Fibroblast of gingiva (primary cell): ENCODE data around the gene FNIP2.
"Not testable (repeated sequence)": the region's sequence is repeated elsewhere in the genome, so short reads cannot be mapped to it uniquely, and the experiment has no call there.

ENCODE experiments used
- DNase-seq: peaks from one replicate; pipeline ENCODE4 v3.0.0-alpha.2; 2011; ENCODE audit warnings: low read depth

Gene FNIP2

DNA sequence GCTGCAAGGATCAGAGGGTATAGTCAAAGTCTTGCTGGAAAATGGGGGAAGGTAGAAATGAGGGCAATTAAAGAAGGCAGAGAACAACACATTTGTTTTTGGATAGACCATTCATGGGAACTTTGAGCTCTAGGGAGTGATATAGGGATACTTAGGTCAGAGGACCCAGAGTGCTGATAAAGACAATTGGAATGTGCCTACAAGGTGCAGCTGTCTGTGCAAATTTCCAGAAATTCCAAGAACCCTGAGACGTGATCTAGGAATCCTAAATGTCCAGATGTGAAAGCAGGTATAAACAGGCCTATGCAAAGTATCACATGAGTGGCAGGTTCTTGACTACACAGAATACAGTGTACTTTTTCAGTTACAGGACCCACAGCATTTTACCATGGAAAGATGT lies 24.2 kb downstream of the FNIP2 start:
- no peak for DNase-seq

DNA sequence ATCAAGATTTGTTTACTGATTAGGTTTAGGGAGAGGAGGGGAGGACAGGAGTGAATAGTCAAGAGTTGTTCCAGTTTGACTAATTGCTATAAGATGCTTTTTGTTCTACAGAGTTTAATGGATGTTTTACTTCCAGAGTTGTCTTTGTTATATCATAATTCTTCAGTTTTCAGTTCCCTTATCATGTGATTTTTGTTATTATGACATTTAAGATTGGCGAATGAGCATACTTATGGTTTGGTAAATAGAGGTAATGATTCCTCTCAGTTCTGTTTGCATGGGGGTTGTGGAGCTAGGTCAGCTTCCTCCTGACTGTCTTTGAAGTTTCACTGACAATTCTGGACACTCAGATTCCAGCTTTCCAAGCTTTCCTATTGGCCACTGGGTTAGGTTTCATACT lies 24.6 kb downstream of the FNIP2 start:
- not testable (repeated sequence) for DNase-seq

DNA sequence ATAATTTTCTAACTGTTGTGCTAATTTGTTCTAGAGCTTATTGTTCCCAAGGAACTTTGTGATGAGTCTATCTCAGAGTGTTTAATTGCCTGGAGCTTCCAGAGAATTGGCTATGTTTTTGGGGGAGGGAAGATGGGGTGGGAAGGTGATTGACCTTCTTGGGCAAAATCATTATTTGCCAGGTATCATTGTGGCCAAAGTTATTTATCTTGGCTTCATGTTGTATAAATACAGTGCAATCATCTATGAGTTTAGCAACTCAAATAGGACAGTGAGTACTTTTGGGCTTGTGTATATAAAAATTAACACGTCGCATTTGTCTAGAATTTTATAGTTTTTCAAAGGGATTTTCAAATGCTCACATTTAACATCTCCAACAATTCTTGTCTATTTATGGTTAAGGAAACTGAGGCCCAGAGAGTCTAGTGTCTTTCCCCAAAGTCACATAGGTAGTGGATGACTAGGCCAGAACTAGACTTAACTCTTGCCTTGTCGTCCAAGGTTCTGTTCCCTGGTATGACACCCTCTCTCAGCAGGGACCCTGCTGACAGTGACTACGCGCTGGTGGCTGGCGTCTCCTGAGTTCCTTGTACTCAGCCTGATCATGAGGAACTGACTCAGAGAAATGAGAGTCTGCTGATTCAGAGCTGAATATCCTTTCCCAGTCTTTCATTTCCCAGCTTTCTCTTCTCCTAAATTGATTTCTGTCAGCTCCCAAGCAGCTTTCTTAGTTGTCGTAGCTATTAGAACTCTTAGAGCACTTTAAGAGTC lies 27.7 kb downstream of the FNIP2 start:
- DNase-seq = no peak

DNA sequence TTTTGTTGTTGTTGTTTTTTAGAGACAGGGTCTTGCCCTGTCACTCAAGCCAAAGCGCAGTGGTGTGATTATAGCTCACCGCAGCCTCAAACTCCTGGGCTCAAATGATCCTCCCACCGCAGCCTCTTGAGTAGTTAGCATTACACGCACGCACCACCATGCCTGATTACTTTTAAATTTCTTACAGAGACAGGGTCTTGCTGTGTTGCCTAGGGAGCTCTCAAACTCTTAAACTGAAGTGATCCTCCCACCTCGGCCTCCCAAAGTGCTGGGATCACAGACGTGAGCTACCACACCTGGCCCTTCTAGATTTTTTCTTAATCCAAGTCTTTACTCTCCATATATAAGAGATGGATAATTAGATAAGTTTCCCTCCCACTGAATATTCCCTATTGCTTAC lies 29.2 kb downstream of the FNIP2 start:
- no peak for DNase-seq

DNA sequence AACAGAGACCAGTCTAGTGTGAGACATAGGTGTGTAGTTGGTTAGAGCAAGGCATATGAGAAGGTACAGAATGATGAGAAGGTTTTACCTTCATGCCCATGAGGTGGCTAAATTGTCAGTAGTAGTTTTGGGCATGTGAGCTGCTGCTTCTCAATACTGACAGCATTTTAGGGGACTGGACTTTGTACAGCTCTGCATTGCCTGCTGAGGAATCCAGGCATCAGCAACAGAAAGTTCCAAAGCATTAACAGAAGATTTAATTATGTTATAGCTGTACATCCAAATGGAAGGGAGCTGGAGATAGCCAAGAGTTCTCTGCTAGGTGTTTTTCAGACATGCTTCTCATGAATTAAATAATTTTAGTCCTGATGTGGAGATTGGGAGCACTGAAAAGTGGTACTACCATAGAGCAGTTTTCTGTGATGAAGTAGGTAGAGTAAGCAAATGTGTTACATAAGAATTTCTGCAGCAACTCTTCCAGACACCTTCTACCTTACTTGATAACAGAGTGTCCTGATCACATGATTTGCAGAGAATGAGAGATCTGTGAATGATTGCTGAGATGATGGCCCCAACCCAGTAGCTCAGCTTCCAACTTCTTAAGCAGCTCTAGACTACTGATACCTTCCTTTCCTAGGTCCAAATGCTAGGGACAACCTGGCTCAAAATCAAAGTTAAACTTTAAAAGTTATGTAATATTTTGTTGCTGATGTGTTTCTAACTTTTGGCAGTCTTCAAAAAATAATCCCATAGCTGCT lies 30.4 kb downstream of the FNIP2 start:
- DNase-seq = no peak

DNA sequence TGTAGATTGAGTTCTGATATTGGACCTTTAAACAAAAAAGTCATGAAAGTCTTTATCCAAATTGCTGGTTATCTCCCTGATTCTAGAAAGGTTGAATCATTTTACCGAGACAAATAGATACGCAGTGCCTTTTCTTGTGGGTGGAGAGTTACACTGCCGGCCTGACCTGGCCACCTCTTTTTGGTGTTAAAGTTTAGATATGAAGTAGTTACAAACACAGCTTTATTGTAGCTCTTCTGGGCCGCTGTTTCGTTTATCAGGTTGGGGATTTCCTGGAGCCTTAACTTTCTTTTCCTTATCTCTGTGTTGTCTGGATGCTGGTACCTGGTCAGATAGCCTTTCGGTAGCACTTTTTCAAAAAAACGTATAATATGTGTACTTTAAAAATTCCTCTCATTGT lies 31.0 kb downstream of the FNIP2 start:
- DNase-seq = no peak

DNA sequence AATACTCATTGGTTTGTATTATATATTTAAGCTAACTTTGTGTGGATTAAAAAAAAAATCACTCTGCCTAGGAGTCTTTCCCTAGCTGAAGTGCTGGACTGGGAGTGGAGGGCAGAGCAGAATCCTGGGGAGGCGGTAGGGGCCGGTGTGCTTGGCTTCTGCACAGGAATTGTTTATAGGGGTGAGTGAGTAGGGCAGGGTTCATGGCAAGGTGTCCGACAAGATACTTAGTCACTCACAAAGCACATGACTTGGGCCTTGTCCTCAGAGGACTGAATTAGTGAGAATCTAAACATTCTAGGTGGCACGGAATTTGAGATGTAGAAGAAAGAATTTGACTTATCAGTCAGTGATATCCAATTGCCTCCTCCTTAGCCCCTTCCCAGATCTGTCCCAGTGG lies 32.2 kb downstream of the FNIP2 start:
- no peak for DNase-seq

DNA sequence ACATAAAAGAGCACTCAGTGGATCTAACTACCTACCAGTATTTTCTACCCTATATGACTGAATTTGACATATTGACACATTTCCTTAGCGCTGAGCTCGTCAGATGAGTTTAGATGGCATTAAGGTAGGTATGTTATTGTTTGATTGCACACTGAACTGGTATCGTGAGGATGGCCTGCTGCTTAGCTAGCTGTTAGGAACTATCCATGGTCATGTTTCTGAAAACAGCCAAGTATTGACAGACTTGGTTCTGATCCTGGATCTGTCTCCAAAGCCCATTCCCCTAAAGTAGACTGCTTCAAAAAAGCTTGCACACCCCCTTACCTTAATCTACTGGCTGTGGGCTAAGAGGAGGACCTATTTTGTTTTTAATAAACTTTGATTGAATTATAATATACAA lies 32.9 kb downstream of the FNIP2 start:
- no peak for DNase-seq

DNA sequence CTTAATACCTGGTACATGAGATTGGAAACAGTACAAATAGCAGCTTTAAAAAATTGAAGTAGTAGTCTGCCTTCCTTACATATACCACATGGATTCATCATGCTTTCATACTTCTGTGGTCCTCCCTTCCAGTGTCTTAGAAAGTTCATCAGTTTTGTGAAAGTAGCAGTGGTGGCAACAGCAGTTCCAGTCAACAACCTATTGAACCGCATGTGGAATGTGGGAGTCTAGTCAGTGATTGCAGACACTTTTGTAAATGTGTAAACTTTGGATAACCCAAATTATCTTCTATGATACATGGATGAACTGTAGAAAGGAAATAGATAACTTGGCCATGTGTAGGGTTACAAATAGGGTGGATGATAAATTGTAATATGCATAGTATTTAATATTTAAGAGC lies 34.1 kb downstream of the FNIP2 start:
- DNase-seq = no peak

DNA sequence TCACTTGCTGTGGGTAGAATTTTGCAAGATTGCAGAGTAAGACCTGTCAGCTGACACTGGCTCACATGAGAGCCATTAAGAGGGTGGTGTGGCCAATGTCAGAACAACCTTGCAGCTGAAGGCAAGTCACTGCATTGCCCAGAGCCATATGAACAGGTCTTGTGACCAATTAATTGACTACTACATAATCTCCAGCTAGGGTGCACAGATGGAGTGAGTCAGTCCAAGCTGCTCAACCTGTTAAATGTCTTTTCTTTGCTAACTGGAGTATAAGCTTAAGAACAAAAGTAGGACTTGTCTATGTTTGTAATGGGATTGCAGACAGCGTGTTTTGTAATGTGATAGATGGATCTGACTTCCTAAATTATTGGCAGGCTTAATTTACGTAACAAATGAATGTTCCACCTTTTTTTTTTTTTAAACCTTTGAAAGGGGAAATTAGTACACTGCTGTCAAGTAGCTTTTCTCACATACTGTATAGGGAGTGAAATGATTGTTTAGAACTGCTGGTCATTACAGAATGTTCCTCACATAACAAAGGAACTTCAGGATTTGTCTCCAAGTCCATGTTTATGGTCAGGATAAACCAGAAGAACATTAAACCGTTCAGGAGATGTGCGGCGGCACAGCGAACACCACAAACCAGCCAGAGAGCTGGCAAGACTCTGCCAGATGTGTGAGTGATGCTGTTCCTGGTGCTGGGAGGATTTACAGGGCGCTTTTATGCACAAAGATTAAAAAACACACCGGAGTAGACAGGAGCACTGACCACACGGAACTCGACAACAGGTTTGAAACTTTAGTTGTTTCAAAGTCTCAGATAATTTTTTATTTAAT lies 37.0 kb downstream of the FNIP2 start:
- no peak for DNase-seq

DNA sequence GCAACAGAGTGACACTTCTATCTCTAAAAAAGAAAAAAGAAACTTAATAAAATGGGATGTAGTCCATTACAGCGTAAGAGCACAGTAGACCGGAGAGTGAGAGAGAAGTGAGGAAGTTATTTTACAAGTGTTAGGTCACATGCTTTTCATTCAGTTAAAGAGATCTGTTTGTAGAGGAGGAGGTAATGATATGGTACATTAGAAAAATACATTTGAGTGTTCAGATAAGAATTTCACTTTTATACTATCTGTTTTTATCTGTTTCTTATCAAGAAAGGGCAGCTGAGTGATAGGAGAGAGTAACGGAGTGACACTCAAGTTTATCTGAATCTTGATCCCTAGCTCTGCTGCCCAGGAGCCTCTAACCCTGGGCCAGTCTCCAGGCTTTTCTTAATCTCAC lies 38.9 kb downstream of the FNIP2 start:
- DNase-seq = no peak

DNA sequence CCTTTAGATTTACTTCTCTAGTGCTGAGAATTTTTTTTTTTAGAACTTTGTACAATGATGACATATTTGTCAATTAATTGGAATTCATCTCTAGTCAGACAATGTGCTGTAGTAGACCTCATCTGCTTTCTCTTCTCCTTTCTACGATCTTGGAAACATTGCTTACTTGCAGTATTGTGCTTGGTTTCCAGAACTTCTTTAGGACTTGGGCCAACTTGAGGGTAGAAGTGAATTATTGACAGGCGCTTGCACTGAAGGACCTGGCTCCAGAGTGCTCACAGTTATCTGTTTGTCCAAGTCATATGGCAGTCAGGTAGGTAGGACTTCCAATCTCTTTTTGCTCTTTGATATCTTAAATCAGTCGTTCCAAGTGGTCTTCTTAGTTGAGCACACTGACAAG lies 39.6 kb downstream of the FNIP2 start:
- DNase-seq = no peak

DNA sequence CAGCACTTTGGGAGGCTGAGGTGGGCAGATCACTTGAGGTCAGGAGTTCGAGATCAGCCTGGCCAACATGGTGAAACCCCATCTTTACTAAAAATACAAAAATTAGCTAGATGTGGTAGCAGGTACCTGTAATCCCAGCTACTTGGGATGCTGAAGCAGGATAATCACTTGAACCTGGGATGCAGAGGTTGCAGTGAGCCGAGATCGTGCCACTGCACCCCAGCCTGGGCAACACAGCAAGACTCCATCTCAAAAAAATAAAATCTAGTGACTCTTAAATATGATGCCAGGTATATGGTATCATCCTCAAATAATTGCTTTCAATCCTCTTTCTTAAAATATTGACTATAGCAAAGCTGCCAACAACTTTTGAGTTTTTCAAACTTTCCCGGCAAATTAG lies 40.4 kb downstream of the FNIP2 start:
- DNase-seq = not testable (repeated sequence)

DNA sequence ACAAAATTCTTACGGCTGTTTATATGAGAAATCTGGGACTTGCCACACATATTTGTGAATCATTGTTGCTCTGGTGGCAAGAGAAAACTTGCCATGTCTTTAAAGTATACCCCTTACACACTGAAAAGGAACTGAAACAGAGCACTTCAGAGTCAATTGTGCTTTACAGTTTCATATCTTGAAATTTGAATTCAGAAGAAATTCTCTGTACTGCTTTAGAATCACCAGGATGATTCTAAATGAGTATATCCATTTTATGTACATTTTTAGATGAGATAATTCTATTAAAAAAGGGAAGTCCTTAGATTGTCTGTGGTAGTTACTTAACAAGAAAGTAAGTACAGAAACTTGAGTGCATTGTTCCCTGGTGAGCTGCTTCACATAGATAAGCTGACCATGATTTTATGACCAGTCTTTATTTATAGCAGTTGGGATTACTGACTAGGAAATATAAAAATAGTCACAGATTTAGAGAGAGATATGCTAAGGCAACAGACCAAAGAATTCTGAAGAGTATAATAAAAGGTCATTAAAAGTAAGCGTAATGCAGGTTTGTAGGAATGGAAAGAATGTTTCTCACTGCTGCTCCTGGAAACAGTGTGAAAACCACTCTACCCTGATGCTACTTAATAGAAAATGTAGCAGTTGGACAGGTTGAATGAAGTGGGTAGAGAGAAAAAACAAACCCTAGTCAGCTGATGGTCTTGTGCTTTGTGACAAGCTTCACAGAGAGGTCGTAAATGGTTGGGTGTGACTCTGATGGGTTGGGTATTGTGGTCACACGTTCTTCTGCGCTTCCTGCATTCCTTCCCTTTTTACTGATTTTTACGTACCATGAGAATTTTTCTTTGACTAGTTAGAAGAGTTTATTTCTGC lies 41.0 kb downstream of the FNIP2 start:
- DNase-seq = no peak

DNA sequence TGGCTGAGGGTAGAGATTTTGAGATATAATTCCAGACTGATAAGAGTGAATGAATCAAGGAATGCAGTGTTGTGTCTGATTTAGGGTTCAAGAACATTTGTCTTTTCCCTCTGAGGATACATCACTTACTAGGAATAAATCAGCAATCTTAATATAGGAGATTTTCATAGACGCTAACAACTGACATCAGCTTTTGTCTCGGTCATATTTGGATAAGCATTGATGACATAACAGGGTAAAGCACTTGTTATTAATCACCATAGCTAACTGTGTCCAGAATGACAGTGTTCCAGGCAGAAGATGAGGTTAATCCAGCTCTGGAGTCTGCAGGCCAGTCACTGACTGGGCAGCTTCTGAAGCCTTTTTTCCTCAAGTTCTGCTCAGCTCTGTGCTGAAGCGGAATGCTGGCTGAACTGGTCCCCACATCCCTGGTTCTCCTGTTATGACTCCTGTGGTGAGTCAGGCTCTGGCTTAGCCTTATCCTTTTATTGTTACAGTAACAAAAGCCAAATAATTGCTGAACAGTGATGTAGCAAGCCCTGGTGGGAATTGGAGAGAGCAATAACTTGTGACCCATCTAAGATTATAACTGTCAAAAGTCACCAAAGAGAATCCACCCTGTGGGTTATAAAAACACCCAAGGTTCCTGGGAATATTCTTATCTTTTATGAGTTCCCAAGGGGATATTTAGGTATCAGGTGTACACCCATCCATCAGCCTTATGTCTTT lies 41.8 kb downstream of the FNIP2 start:
- DNase-seq = peak; percentile 86

DNA sequence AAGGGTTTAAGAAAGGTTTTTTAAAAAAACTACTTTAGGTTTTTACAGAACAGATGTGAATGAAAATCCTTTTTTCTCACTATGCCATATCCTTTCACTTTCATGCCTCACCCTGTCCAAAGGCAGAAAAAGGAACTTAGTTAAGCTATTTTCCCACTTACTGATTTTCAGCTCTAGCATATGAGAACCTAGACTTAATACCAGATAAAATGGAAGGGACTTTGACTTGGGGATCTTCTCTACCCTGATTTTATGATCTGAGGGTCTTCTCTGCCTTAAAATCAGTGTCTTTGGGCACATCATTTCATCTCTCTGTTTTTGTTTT lies 42.4 kb downstream of the FNIP2 start:
- DNase-seq = no peak

DNA sequence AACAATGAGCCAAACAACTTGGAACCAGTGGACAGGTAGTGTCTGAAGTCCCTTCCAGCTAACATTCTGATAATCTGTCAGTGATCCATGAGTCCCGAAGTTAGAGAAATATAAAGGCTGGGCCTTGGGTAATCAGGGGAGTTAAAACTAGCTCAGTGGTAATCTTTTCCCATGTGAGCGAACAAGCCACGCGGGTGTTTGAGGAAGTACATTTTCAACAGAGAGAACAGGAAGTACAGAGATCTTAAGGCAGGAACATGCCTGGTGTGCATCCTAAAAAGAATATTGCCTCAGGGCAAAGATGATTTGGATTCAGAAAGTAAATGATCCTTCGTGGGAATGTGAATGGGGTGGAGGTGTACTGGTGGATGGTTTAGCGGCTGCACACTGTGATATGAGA lies 42.9 kb downstream of the FNIP2 start:
- no peak for DNase-seq

DNA sequence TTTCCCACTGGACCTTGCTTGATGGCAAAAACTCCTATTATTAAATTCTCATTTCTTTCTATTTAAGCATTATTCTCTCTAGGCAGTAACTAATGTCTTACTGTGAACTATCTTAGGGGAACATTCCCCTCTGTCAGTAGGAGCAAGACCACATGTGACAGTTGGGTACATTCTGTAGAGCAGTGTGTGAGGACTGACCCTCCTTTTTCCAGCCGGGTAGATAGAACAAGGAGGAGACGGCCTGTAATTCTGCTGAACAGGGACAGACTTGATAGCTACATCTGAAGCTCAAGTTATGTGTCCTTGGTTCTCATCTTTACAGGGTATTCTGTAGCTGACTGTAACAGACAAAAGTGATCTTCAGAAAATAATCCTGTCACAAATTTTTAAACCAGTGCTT lies 43.3 kb downstream of the FNIP2 start:
- DNase-seq = no peak

DNA sequence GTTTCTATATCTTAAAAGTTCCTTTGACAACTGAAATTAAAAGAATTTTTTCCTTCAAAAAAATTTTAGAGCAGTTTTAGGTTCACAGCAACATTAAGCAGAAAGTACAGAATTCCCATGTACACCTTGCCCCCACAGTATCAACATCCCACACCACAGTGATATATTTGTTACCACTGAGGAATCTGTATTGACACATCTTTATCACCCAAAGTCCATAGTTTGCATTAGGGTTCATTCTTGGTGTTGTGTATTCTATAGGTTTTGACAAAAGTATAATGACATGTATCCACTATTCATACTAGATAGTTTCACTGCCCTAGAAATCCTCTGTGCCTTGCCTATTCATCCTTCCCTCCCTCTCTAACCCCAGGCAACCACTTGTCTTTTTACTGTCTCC lies 43.7 kb downstream of the FNIP2 start:
- no peak for DNase-seq

DNA sequence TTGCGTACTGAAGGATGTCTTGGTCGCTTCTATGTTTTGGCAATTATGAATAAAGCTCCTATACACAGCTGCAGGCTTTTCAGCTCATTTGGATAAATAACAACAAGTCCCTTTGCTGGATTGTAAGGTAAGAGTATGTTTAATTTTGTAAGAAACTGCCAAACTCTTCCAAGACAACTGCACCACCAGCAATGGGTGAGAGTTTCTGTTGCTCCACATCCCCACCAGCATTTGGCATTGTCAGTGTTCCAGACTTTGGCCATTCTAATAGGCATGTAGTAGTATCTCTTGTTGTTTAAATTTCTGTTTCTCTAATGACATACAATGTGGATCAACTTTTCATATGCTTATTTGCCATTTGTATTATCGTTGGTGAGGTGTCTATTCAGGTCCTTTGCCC lies 44.3 kb downstream of the FNIP2 start:
- DNase-seq = no peak

DNA sequence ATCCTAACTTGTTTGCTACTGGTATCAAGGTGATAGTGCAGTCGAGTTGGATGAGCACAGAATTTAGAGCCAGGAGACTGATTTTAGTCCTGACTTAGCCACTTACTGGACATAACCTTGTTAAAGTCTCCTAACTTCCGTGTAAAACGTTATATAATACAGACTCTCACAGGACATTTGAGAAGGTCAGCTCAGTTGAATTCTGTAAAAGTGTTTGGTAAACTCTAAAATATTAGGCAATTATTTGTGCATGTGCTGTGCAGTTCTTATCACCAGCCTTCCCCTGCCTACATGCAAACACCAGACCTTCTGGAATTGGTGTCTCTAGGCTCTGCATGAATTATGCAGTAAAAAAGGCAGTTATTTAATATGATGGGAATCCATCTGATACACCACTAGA lies 45.4 kb downstream of the FNIP2 start:
- no peak for DNase-seq
